Endothelial cell of umbilical vein (primary cell): ENCODE data around the gene IGSF23. TPM values are rescaled to one million over a fixed set of nuclear protein-coding genes. Genes with fewer than 3 reads are reported as not detected.

ENCODE experiments used
- BruUV-seq: library from RNA; stranded (reverse); fragments of 400-500 nt; replicated peaks from 2 replicates; lab custom pipeline; 2021; lab: Mats Ljungman, UMichigan
- CTCF ChIA-PET: fragments of 300-600, 350-600 bp; sonication (Branson Sonifier 250); formaldehyde crosslinking; loops from one replicate; lab custom pipeline; 2021; ENCODE audit warnings: antibody characterized with exemption, inconsistent platforms; lab: Charles Lee
- POLR2A ChIA-PET: fragments of 300-600, 350-600 bp; sonication (Branson Sonifier 250); formaldehyde crosslinking; loops from one replicate; lab custom pipeline; 2021; ENCODE audit warnings: antibody characterized with exemption, inconsistent platforms; lab: Charles Lee
- DNase-seq: peaks from one replicate; pipeline ENCODE4 v3.0.0-alpha.2; 2011; ENCODE audit warnings: low read depth, low spot score
- FAIRE-seq: peaks from 2 replicates; lab custom pipeline; 2011; peaks lifted over from hg19 to GRCh38; lab: Jason Lieb, UNC
- H2AFZ ChIP-seq: 2 replicates; pipeline ENCODE4 v1.6.0; 2012; ENCODE audit warnings: low read depth, low read length, control low read depth, inconsistent platforms
- H3K27ac ChIP-seq: 2 replicates; pipeline ENCODE4 v1.5.1; 2011; ENCODE audit warnings: low read depth, mild to moderate bottlenecking, control low read depth, low read length, moderate library complexity; ENCODE audit not compliant: insufficient read depth
- H3K27me3 ChIP-seq, 2 experiments: 2 replicates each; pipeline versions ENCODE4 v1.6.0 to v1.6.1; 2011; ENCODE audit warnings: low read length in 2 of 2, mixed read lengths in 1 of 2; ENCODE audit not compliant: control insufficient read depth in 2 of 2, insufficient read depth in 2 of 2
- H3K36me3 ChIP-seq, 2 experiments: 2 replicates in 1 of 2; 3 replicates in 1 of 2; pipeline ENCODE4 v1.5.1; 2011; ENCODE audit warnings: low read length in 2 of 2, mild to moderate bottlenecking in 1 of 2, moderate library complexity in 1 of 2; ENCODE audit not compliant: control insufficient read depth in 2 of 2, insufficient read depth in 2 of 2; ENCODE audit errors: extremely low read depth in 1 of 2
- H3K4me1 ChIP-seq: 3 replicates; pipeline ENCODE4 v1.5.1; 2011; ENCODE audit warnings: mild to moderate bottlenecking, low read length; ENCODE audit not compliant: control insufficient read depth, insufficient read depth; ENCODE audit errors: extremely low read depth
- H3K4me2 ChIP-seq: 2 replicates; pipeline ENCODE4 v1.6.1; 2011; ENCODE audit warnings: low read length, control low read depth, mixed read lengths; ENCODE audit not compliant: insufficient read depth
- H3K4me3 ChIP-seq, 3 experiments: fragments of 200-600 bp in 1 of 3; sonication (generic), shearing (Covaris generic) in 1 of 3; replicated peaks in 1 of 3; 2 replicates each; pipeline ENCODE4 v1.5.1; 2011 to 2016; ENCODE audit warnings: control low read depth in 3 of 3, low read length in 3 of 3, mild to moderate bottlenecking in 2 of 3, inconsistent platforms in 1 of 3, low read depth in 1 of 3, moderate library complexity in 1 of 3; ENCODE audit not compliant: insufficient read depth in 1 of 3
- H3K79me2 ChIP-seq: 2 replicates; pipeline ENCODE4 v1.6.0; 2012; ENCODE audit warnings: low read length, inconsistent platforms; ENCODE audit not compliant: control insufficient read depth, insufficient read depth
- H3K9ac ChIP-seq: replicated peaks from 2 replicates; pipeline ENCODE3; 2011; ENCODE audit warnings: low read length, control low read depth; ENCODE audit not compliant: insufficient read depth; ENCODE audit errors: extremely low read depth
- H3K9me1 ChIP-seq: replicated peaks from 3 replicates; pipeline ENCODE4 v1.6.0; 2011; ENCODE audit warnings: mild to moderate bottlenecking, low read length; ENCODE audit not compliant: control insufficient read depth, insufficient read depth; ENCODE audit errors: extremely low read depth
- H3K9me3 ChIP-seq: replicated peaks from 2 replicates; pipeline ENCODE4 v1.5.1; 2012; ENCODE audit warnings: low read length, inconsistent platforms; ENCODE audit not compliant: control insufficient read depth, insufficient read depth
- H4K20me1 ChIP-seq: replicated peaks from 2 replicates; pipeline ENCODE3; 2011; ENCODE audit warnings: mild to moderate bottlenecking, low read length; ENCODE audit not compliant: control insufficient read depth, insufficient read depth; ENCODE audit errors: extremely low read depth
- FOS ChIP-seq: IDR thresholded peaks from 2 replicates; pipeline ENCODE4 v1.6.1; 2011; ENCODE audit warnings: mild to moderate bottlenecking, low read length, moderate library complexity, borderline replicate concordance; ENCODE audit not compliant: insufficient read depth
- MYC ChIP-seq: IDR thresholded peaks from one replicate; pipeline ENCODE4 v1.6.1; 2011; ENCODE audit warnings: mild to moderate bottlenecking, low read depth, low read length
- POLR2A ChIP-seq: IDR thresholded peaks from 2 replicates; pipeline ENCODE4 v1.6.1; 2012; ENCODE audit warnings: low read depth, mild to moderate bottlenecking, control low read depth, low read length
- dilution Hi-C: fragments of 300-500 bp; cut with MboI; formaldehyde crosslinking; loops from one replicate; pipeline ENCODE4 v1.15.0; 2019; ENCODE audit warnings: low sequenced_read_pairs; ENCODE audit not compliant: extremely low pct_ligation_motif_present
- intact Hi-C: fragments of 100-400 bp; cut with micrococcal nuclease; formaldehyde crosslinking; loops from one replicate; pipeline ENCODE4 v1.10.0; 2022
- polyA plus RNA-seq, 4 experiments: library from polyadenylated mRNA; depleted of rRNA in 3 of 4; stranded (reverse) in 3 of 4; unstranded in 1 of 4; fragments of >200 nt; gene quantifications; 2 replicates each; pipeline versions ENCODE4 v1.2.1 to v1.2.3, GENCODE V29; 2011 to 2012; ENCODE audit warnings: missing spikeins in 1 of 4
- total RNA-seq: library from RNA; stranded (reverse); gene quantifications from 2 replicates; pipeline ENCODE4 v1.2.3, GENCODE V29; 2021

Gene IGSF23
- total and polyA plus RNA-seq, 2 donors (not counting 3 experiments of a cell fraction or from before 2014, with no cell fraction given): 0.73 TPM; not detected in 1

DNA sequence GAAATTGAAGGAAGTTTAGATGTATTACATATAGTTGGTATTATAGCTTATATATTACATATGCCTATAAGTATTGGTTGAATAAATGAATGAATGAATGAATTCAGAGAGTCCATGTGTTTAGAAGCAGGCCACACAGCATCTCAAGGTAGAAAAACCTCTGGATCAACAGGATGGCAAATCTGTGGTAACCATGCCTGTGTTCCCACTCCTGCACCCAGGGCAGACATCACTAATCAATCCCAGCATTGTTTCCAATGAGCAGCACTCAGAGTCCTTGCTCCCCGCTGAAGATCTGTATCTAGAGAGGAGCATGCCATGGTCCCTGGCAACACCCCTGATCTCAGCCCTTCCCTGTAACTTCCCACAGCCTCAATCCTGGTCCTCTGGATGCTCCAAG lies 58.9 kb downstream of the IGSF23 start:
- FAIRE-seq: no peak
- dilution Hi-C loops (no loop called here), intact Hi-C loops (no loop called here)
- Histone ChIP-seq H2AFZ (no peak overlapping the region), H3K36me3 (no peaks in the 10 kb centered on the region), H3K9me3 (no peaks in the 10 kb centered on the region), H3K4me3 (no peak overlapping the region), H3K79me2 (no peaks in the 10 kb centered on the region), H4K20me1 (no peaks in the 10 kb centered on the region), H3K9me1 (no peaks in the 10 kb centered on the region), H3K27ac (no peak overlapping the region), H3K4me2 (no peak overlapping the region), H3K27me3 (no peaks in the 10 kb centered on the region), H3K4me1 (peaks cover 6% of the 10 kb centered on the region), H3K9ac (no peak overlapping the region)
- no peak for DNase-seq
- BruUV-seq: no TSS peak
- CTCF ChIA-PET: interaction anchor here (1.1 to 1.7 kb wide), 3 partner anchors 9 to 102 kb away, joined by 3 to 5 read pairs (median 5); no protein-coding TSS in a partner anchor
- TF ChIP-seq POLR2A (peak; percentile 13), FOS (no peak)
- POLR2A ChIA-PET: no interaction called here

- CTCF ChIA-PET: interaction anchor here (1.2 kb wide), 2 partner anchors 10 to 103 kb away, joined by 4 to 5 read pairs; no protein-coding TSS in a partner anchor
- Histone ChIP-seq H3K9me3 (no peaks in the 10 kb centered on the region), H3K27me3 (no peaks in the 10 kb centered on the region), H3K9ac (no peak overlapping the region), H3K4me1 (peaks cover 8% of the 10 kb centered on the region), H3K79me2 (no peaks in the 10 kb centered on the region), H2AFZ (no peak overlapping the region), H4K20me1 (no peaks in the 10 kb centered on the region), H3K27ac (no peak overlapping the region), H3K36me3 (no peaks in the 10 kb centered on the region), H3K4me2 (no peak overlapping the region), H3K9me1 (no peaks in the 10 kb centered on the region), H3K4me3 (no peak overlapping the region)
- FAIRE-seq: no peak
- TF ChIP-seq MYC: no peak
- TF ChIP-seq POLR2A: no peak
- no peak for DNase-seq
- POLR2A ChIA-PET: no interaction called here
- dilution Hi-C loops: no loop called here
- BruUV-seq: no TSS peak
- intact Hi-C loops: no loop called here
Observed at GRCh38 chr19:44673510-44673909, 60.1 kb downstream of the IGSF23 start.
